Measurements from ENCODE around the gene DPP8. TPM values are rescaled to one million over a fixed set of nuclear protein-coding genes. Genes with fewer than 3 reads are reported as not detected.

The DPP8 gene
- total RNA-seq, 4 donors from 2014 or later: 33.1 to 66.9 (median 47.9) TPM

DNA sequence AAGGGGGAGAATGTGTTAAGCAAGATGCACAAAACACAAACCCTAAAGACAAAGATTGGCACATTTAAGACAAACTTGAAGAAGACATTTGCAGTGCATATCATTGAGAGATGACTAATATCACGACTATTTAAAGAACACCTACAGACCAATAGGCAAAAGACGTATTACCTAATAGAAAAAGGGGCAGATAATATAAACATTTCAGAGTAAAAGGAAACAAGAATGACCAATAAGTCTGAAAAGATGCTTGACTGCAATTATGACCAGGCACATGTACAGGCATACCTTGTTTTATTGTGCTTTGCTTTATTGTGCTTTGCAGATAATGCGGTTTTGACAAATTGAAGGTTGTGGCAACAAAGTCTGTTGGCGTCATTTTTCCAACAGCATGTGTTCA, 17.7 kb upstream of the DPP8 start:
- Histone ChIP-seq H3K4me3 (no peak overlapping the region), H3K9me3 (no peaks in the 10 kb centered on the region), H3K27ac (no peak overlapping the region), H3K27me3 (no peaks in the 10 kb centered on the region), H3K36me3 (no peaks in the 10 kb centered on the region), H3K4me1 (peaks cover 0 to 26% (median 2%) of the 10 kb centered on the region in 3 donors)
- TF ChIP-seq EP300 (IDR thresholded peaks at IDR 0.05) (no peak), POLR2A (IDR thresholded peaks at IDR 0.05) (no peak)
- TF ChIP-seq, protein P1, sequence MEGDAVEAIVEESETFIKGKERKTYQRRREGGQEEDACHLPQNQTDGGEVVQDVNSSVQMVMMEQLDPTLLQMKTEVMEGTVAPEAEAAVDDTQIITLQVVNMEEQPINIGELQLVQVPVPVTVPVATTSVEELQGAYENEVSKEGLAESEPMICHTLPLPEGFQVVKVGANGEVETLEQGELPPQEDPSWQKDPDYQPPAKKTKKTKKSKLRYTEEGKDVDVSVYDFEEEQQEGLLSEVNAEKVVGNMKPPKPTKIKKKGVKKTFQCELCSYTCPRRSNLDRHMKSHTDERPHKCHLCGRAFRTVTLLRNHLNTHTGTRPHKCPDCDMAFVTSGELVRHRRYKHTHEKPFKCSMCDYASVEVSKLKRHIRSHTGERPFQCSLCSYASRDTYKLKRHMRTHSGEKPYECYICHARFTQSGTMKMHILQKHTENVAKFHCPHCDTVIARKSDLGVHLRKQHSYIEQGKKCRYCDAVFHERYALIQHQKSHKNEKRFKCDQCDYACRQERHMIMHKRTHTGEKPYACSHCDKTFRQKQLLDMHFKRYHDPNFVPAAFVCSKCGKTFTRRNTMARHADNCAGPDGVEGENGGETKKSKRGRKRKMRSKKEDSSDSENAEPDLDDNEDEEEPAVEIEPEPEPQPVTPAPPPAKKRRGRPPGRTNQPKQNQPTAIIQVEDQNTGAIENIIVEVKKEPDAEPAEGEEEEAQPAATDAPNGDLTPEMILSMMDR (IDR thresholded peaks at IDR 0.05): no peak
- no peak for ATAC-seq
- WGBS, 2 donors (ENCODE audit: low coverage in 1 of 2): 72 to 76% methylated on average over 4 of the region's 4 CpGs

DNA sequence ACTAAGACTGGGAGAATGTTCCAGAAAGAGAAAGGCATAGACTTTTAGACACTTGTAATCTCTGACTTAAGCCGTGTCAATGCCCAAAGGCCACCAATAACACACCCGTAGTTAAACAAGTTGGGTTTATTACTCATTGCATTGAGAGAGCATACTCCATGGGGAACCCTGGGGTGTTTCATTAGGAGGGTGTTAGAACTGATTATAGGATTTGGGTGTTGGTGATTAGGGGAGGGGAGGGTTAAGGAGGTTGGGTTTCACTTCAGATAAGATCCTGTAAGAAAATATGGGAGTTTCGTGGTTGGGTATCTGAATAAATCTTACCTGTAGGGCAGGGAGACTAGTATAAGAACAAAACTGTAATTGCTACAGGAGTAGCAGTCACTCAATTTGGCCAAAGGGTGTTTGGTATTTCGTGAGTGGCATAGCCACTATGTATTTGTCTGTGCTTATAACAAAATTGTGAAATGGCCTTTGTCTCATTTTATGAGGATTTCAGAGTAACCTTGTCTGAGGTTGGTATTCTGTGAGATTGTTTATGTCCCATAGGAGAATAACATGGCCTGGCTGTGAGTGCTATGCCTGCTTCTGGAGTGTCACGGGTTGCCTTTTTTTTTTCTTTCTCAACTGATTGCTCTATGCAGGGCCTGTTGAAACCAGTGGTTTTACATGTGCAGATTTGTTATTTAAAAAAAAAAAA, 15.7 kb upstream of the DPP8 start:
- Histone ChIP-seq H3K9me3 (no peaks in the 10 kb centered on the region), H3K27ac (no peak overlapping the region), H3K4me3 (no peak overlapping the region), H3K27me3 (no peaks in the 10 kb centered on the region), H3K36me3 (no peaks in the 10 kb centered on the region), H3K4me1 (peaks cover 0 to 34% (median 2%) of the 10 kb centered on the region in 3 donors)
- WGBS, 2 donors (ENCODE audit: low coverage in 1 of 2): 65% methylated on average over 3 to 5 of the region's 5 CpGs
- TF ChIP-seq POLR2A (IDR thresholded peaks at IDR 0.05) (no peak), POLR2AphosphoS5 (IDR thresholded peaks at IDR 0.05) (no peak), EP300 (IDR thresholded peaks at IDR 0.05) (no peak)
- TF ChIP-seq, protein P1 (IDR thresholded peaks at IDR 0.05): no peak
- no peak for ATAC-seq

DNA sequence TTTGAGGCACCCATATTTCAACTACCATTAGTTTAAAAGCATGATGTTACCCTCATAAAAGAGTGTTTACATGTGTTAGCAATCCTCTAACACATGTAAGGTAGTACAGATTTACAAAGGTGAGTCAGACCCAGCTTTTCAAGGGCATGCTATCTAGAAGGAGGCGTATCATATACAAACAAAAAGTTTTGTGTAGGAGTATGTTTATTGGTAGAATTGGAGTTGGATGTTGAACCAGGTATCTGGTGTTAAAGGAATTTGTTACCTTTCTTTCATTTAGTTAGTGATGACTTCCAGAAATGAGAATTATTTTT, 15.2 kb upstream of the DPP8 start:
- TF ChIP-seq POLR2AphosphoS5 (IDR thresholded peaks at IDR 0.05): no peak
- no peak for TF ChIP-seq EP300 (IDR thresholded peaks at IDR 0.05)
- TF ChIP-seq POLR2A (IDR thresholded peaks at IDR 0.05): no peak
- TF ChIP-seq, protein P1 (IDR thresholded peaks at IDR 0.05): no peak
- H3K36me3 ChIP-seq: no peaks in the 10 kb centered on the region
- no peak for ATAC-seq
- peaks cover 0 to 34% (median 2%) of the 10 kb centered on the region in 3 donors for H3K4me1 ChIP-seq
- H3K4me3 ChIP-seq: no peak overlapping the region
- H3K9me3 ChIP-seq: no peaks in the 10 kb centered on the region
- H3K27ac ChIP-seq: no peak overlapping the region
- no peaks in the 10 kb centered on the region for H3K27me3 ChIP-seq
- WGBS, 2 donors (ENCODE audit: low coverage in 1 of 2): 64 to 92% methylated on average over 1 of the region's 1 CpG

DNA sequence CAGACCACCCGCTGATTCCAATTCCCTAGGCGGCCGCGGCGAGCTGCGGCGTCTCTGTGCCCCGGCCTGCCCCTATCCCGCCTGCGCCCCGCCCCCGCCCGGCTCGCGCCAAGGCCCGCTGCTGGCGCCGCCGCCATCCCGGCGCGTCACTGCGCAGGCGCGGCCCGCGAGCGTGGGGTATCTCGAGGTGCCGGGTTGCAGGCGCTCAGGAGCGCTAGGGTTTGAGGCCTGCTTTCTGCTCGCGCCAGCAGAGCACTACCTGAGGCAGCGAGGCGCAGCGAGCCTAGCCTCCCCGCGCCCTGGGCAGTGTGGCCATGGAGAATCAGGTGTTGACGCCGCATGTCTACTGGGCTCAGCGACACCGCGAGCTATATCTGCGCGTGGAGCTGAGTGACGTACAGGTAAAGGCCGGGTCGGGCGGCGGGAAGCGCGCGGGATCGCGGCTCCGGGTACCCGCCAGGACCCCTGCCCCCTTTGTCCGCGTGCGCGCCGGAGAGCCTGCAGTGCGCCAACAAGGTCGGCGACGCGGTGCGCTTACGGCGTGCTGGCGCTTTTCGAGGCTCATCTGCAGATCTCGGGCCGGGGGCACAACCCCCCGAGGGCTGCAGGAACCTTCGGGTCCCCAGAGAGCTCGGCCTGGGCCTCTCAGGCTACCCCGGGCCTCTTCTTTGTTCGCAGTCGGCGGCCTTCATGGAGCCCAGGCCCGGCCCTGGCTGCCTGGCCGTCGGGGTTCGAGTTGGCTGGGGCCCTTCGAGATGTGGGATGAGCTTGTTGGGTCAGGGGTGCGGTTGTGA, 13.0 kb upstream of the DPP8 start, which contains the start of gene HACD3:
Gene HACD3 (plus strand): TSS at position 146 of the 794 bp plus-strand sequence. CDS start 169 bp downstream, at position 315.
- peak; percentile 98 for ATAC-seq
- Histone ChIP-seq H3K9me3 (no peaks in the 10 kb centered on the region), H3K4me3 (peak within 1 kb of the TSS; percentile 79), H3K4me1 (peaks cover 0 to 34% (median 2%) of the 10 kb centered on the region in 3 donors), H3K27me3 (no peaks in the 10 kb centered on the region), H3K36me3 (no peaks in the 10 kb centered on the region), H3K27ac (peak within 1 kb of the TSS; percentile 19 to 84 (median 75))
- TF ChIP-seq, protein P1 (IDR thresholded peaks at IDR 0.05): peak in 1 of 4 experiments; percentile 31
- TF ChIP-seq POLR2AphosphoS5 (IDR thresholded peaks at IDR 0.05) (peak; percentile 64), POLR2A (IDR thresholded peaks at IDR 0.05) (peak; percentile 33 to 40), EP300 (IDR thresholded peaks at IDR 0.05) (no peak)
- 2% methylated on average over 10 of the region's 88 CpGs; no CpG with 5 or more reads in 1 of the 2 donors for WGBS, 2 donors (ENCODE audit: low coverage in 1 of 2)
